ENCODE measurements around the gene FARS2. TPM values are rescaled to one million over a fixed set of nuclear protein-coding genes. Genes with fewer than 3 reads are reported as not detected.

The FARS2 gene
- total RNA-seq, 2 experiments from 2014 or later: 15.7 to 18.5 TPM

GRCh38 chr6:5361396-5361795 is 100.1 kb downstream of the FARS2 start:
- Mint-ChIP-seq H3K36me3 (ENCODE audit: low read depth) (no peaks in the 10 kb centered on the region), H3K27ac (no peak overlapping the region), H3K4me1 (ENCODE audit: low read depth) (peaks cover 5% of the 10 kb centered on the region), H3K9me3 (no peaks in the 10 kb centered on the region), H3K27me3 (no peaks in the 10 kb centered on the region), H3K4me3 (no peak overlapping the region)
- ChIA-PET POLR2A (no interaction called here), CTCF (no interaction called here)
- intact Hi-C loops (cut with micrococcal nuclease): no loop called here
- no peak for DNase-seq
- no peak for ATAC-seq
- no peak for TF ChIP-seq CTCF (IDR thresholded peaks at IDR 0.05)

- no peak overlapping the region for H3K27ac Mint-ChIP-seq
Measured at GRCh38 chr6:5365436-5366195, 104.3 kb downstream of the FARS2 start.

GRCh38 chr6:5366941-5367340 is 105.6 kb downstream of the FARS2 start:
- CTCF ChIA-PET: interaction anchor here (0.7 to 1.9 kb wide), 3 partner anchors 13 to 64 kb away, joined by 3 to 5 read pairs (median 3); no protein-coding TSS in a partner anchor
- DNase-seq (no peak), ATAC-seq (no peak)
- Mint-ChIP-seq H3K27ac (no peak overlapping the region), H3K36me3 (ENCODE audit: low read depth) (peaks cover 10% of the 10 kb centered on the region), H3K4me1 (ENCODE audit: low read depth) (no peaks in the 10 kb centered on the region), H3K4me3 (no peak overlapping the region), H3K27me3 (no peaks in the 10 kb centered on the region), H3K9me3 (no peaks in the 10 kb centered on the region)
- no peak for TF ChIP-seq CTCF (IDR thresholded peaks at IDR 0.05)
- intact Hi-C loops (cut with micrococcal nuclease): no loop called here
- POLR2A ChIA-PET: no interaction called here

More at GRCh38 chr6:5365436-5366195, 104.3 kb downstream of the FARS2 start:
- DNase-seq (no peak), ATAC-seq (no peak)
- ChIA-PET POLR2A (no interaction called here), CTCF (interaction anchor here (1.2 kb wide), 1 partner anchor 63 kb away, joined by 3 read pairs; no protein-coding TSS in a partner anchor)
- Mint-ChIP-seq H3K27me3 (no peaks in the 10 kb centered on the region), H3K4me3 (no peak overlapping the region), H3K36me3 (ENCODE audit: low read depth) (peaks cover 4% of the 10 kb centered on the region), H3K9me3 (no peaks in the 10 kb centered on the region), H3K4me1 (ENCODE audit: low read depth) (peaks cover 3% of the 10 kb centered on the region)
- no peak for TF ChIP-seq CTCF (IDR thresholded peaks at IDR 0.05)
- intact Hi-C loops (cut with micrococcal nuclease): no loop called here

GRCh38 chr6:5367510-5367909 is 106.2 kb downstream of the FARS2 start:
- TF ChIP-seq CTCF (IDR thresholded peaks at IDR 0.05): no peak
- H3K27ac Mint-ChIP-seq: no peak overlapping the region
- POLR2A ChIA-PET: no interaction called here
- ATAC-seq (no peak), DNase-seq (no peak)
- H3K4me3 Mint-ChIP-seq: no peak overlapping the region
- CTCF ChIA-PET: interaction anchor here (1.9 kb wide), 1 partner anchor 12 kb away, joined by 5 read pairs; no protein-coding TSS in a partner anchor
- H3K9me3 Mint-ChIP-seq: no peaks in the 10 kb centered on the region
- no peaks in the 10 kb centered on the region for H3K4me1 Mint-ChIP-seq (ENCODE audit: low read depth)
- H3K27me3 Mint-ChIP-seq: no peaks in the 10 kb centered on the region
- peaks cover 10% of the 10 kb centered on the region for H3K36me3 Mint-ChIP-seq (ENCODE audit: low read depth)
- intact Hi-C loops (cut with micrococcal nuclease): no loop called here

- Mint-ChIP-seq H3K4me1 (ENCODE audit: low read depth) (no peaks in the 10 kb centered on the region), H3K27ac (no peak overlapping the region), H3K27me3 (no peaks in the 10 kb centered on the region), H3K36me3 (ENCODE audit: low read depth) (peaks cover 10% of the 10 kb centered on the region), H3K4me3 (no peak overlapping the region), H3K9me3 (no peaks in the 10 kb centered on the region)
- ChIA-PET POLR2A (no interaction called here), CTCF (no interaction called here)
- ATAC-seq (no peak), DNase-seq (no peak)
- intact Hi-C loops (cut with micrococcal nuclease): no loop called here
- no peak for TF ChIP-seq CTCF (IDR thresholded peaks at IDR 0.05)
Measured at GRCh38 chr6:5373430-5373829, 112.1 kb downstream of the FARS2 start.

Data from activated CD8-positive, alpha-beta T cell treated with anti-CD3 and anti-CD28 coated beads for 36 hours (primary cell).